Measurements from ENCODE around the gene ZNF491.
"Not testable (repeated sequence)": the region's sequence is repeated elsewhere in the genome, so short reads cannot be mapped to it uniquely, and the experiment has no call there.

ZNF491 gene

GRCh38 chr19:11806354-11807098, 8.2 kb downstream of the ZNF491 start:
- no peak for DNase-seq (ENCODE audit: low read depth, low spot score)

- no peak for DNase-seq (ENCODE audit: low read depth, low spot score)
Observed at GRCh38 chr19:11807099-11807380, 8.7 kb downstream of the ZNF491 start.

- DNase-seq (ENCODE audit: low read depth, low spot score) = no peak
Observed at GRCh38 chr19:11813703-11814028, 15.3 kb downstream of the ZNF491 start.

GRCh38 chr19:11814029-11814699, 15.8 kb downstream of the ZNF491 start, which contains the start of gene ZNF440:
Gene ZNF440 (plus strand): TSS chr19:11814273. CDS start chr19:11814448, 175 bp downstream.
- DNase-seq (ENCODE audit: low read depth, low spot score) = peak; percentile 67

GRCh38 chr19:11814700-11815035, 16.3 kb downstream of the ZNF491 start:
- DNase-seq (ENCODE audit: low read depth, low spot score) = no peak

GRCh38 chr19:11821474-11822109, 23.3 kb downstream of the ZNF491 start:
- no peak for DNase-seq (ENCODE audit: low read depth, low spot score)

- not testable (repeated sequence) for DNase-seq (ENCODE audit: low read depth, low spot score)
Observed at GRCh38 chr19:11828957-11829876, 30.9 kb downstream of the ZNF491 start.

- DNase-seq (ENCODE audit: low read depth, low spot score) = no peak
Observed at GRCh38 chr19:11832253-11832912, 34.1 kb downstream of the ZNF491 start.

GRCh38 chr19:11833541-11833940, 35.2 kb downstream of the ZNF491 start:
- DNase-seq (ENCODE audit: low read depth, low spot score) = no peak

GRCh38 chr19:11835626-11836066, 37.3 kb downstream of the ZNF491 start:
- not testable (repeated sequence) for DNase-seq (ENCODE audit: low read depth, low spot score)

- DNase-seq (ENCODE audit: low read depth, low spot score) = no peak
Observed at GRCh38 chr19:11843722-11844121, 45.4 kb downstream of the ZNF491 start.

- not testable (repeated sequence) for DNase-seq (ENCODE audit: low read depth, low spot score)
Observed at GRCh38 chr19:11847615-11848014, 49.3 kb downstream of the ZNF491 start.

GRCh38 chr19:11848200-11848593, 49.9 kb downstream of the ZNF491 start:
- DNase-seq (ENCODE audit: low read depth, low spot score) = no peak

- DNase-seq (ENCODE audit: low read depth, low spot score) = no peak
Observed at GRCh38 chr19:11848594-11849469, 50.5 kb downstream of the ZNF491 start, which contains the start of gene ZNF439. Gene ZNF439 (plus strand): TSS chr19:11848726. CDS start chr19:11848868, 142 bp downstream.

GRCh38 chr19:11850289-11850688, 52.0 kb downstream of the ZNF491 start:
- not testable (repeated sequence) for DNase-seq (ENCODE audit: low read depth, low spot score)

- DNase-seq (ENCODE audit: low read depth, low spot score) = no peak
Observed at GRCh38 chr19:11853358-11853757, 55.0 kb downstream of the ZNF491 start.

- DNase-seq (ENCODE audit: low read depth, low spot score) = no peak
Observed at GRCh38 chr19:11856596-11857250, 58.4 kb downstream of the ZNF491 start.

Measured in brain pericyte (primary cell).